CD14-positive monocyte (primary cell): ENCODE data around the gene LAMA1. TPM values are rescaled to one million over a fixed set of nuclear protein-coding genes. Genes with fewer than 3 reads are reported as not detected.

Experiments
- DNase-seq, 3 donors: peaks; one replicate each; pipeline ENCODE4 v3.0.0-alpha.2; 2011 to 2022
- H2AFZ ChIP-seq: 2 replicates; pipeline ENCODE4 v1.6.0; 2012; ENCODE audit warnings: mild to moderate bottlenecking, low read depth, low read length, inconsistent platforms; ENCODE audit not compliant: insufficient read depth, poor library complexity, severe bottlenecking
- H3K27ac ChIP-seq, 2 donors: 1 replicate in 1 of 2; 2 replicates in 1 of 2; pipeline ENCODE4 v1.5.1; 2012 to 2013; ENCODE audit warnings: low read length in 2 of 2, control low read depth in 1 of 2, inconsistent platforms in 1 of 2, low read depth in 1 of 2, mild to moderate bottlenecking in 1 of 2
- H3K27me3 ChIP-seq, 2 donors: one replicate each; pipeline versions ENCODE4 v1.6.0 to v1.6.1; 2011 to 2013; ENCODE audit warnings: low read length in 2 of 2; ENCODE audit not compliant: control insufficient read depth in 2 of 2, insufficient read depth in 2 of 2
- H3K36me3 ChIP-seq, 2 donors: replicated peaks in 1 of 2; 1 replicate in 1 of 2; 2 replicates in 1 of 2; pipeline versions ENCODE4 v1.5.1 to v1.6.1; 2012 to 2013; ENCODE audit warnings: low read length in 2 of 2, control low read depth in 1 of 2, inconsistent platforms in 1 of 2, mild to moderate bottlenecking in 1 of 2; ENCODE audit not compliant: insufficient read depth in 2 of 2, control insufficient read depth in 1 of 2
- H3K4me1 ChIP-seq, 2 donors: 1 replicate in 1 of 2; 2 replicates in 1 of 2; pipeline versions ENCODE4 v1.5.1 to v1.6.1; 2012 to 2013; ENCODE audit warnings: low read length in 2 of 2, control low read depth in 1 of 2, inconsistent platforms in 1 of 2, mild to moderate bottlenecking in 1 of 2, moderate library complexity in 1 of 2; ENCODE audit not compliant: insufficient read depth in 2 of 2, control insufficient read depth in 1 of 2
- H3K4me2 ChIP-seq: replicated peaks from 2 replicates; pipeline ENCODE3; 2012; ENCODE audit warnings: low read length, moderate library complexity, mild to moderate bottlenecking; ENCODE audit not compliant: poor library complexity, severe bottlenecking; ENCODE audit errors: extremely low read depth
- H3K4me3 ChIP-seq, 3 experiments: fragments of 200-600 bp in 1 of 3; sonication (generic) in 1 of 3; replicated peaks in 1 of 3; 1 replicate in 2 of 3; 2 replicates in 1 of 3; pipeline ENCODE4 v1.5.1; 2011 to 2013; ENCODE audit warnings: low read length in 3 of 3, mild to moderate bottlenecking in 3 of 3, control low read depth in 2 of 3, low read depth in 2 of 3, inconsistent platforms in 1 of 3, moderate library complexity in 1 of 3
- H3K79me2 ChIP-seq: 2 replicates; pipeline ENCODE4 v1.6.0; 2012; ENCODE audit warnings: mild to moderate bottlenecking, control low read depth, inconsistent platforms, low read length, moderate library complexity; ENCODE audit not compliant: insufficient read depth
- H3K9ac ChIP-seq: 2 replicates; pipeline ENCODE4 v1.6.0; 2017; ENCODE audit warnings: low read length, mild to moderate bottlenecking; ENCODE audit not compliant: insufficient read depth, poor library complexity, severe bottlenecking
- H3K9me3 ChIP-seq, 2 donors: replicated peaks in 1 of 2; 1 replicate in 1 of 2; 2 replicates in 1 of 2; pipeline versions ENCODE4 v1.5.1 to v1.6.1; 2012 to 2013; ENCODE audit warnings: low read length in 2 of 2, control low read depth in 1 of 2; ENCODE audit not compliant: control insufficient read depth in 1 of 2, insufficient read depth in 1 of 2
- H4K20me1 ChIP-seq: 2 replicates; pipeline ENCODE4 v1.6.0; 2012; ENCODE audit warnings: mild to moderate bottlenecking, low read length, control low read depth, moderate library complexity; ENCODE audit not compliant: insufficient read depth
- H3K27ac Mint-ChIP-seq, 7 donors: one replicate each; pipeline ENCODE4 v1.8.0; 2020; ENCODE audit warnings: mild to moderate bottlenecking in 7 of 7, mixed read lengths in 7 of 7, moderate library complexity in 6 of 7, inconsistent platforms in 2 of 7
- H3K27me3 Mint-ChIP-seq, 3 donors: one replicate each; pipeline ENCODE4 v1.8.0; 2021 to 2022; ENCODE audit warnings: low read depth in 3 of 3, mild to moderate bottlenecking in 3 of 3, mixed read lengths in 3 of 3, moderate library complexity in 3 of 3, inconsistent platforms in 1 of 3
- H3K36me3 Mint-ChIP-seq, 2 donors: one replicate each; pipeline ENCODE4 v1.8.0; 2020; ENCODE audit warnings: mixed read lengths in 2 of 2, inconsistent platforms in 1 of 2, mild to moderate bottlenecking in 1 of 2
- H3K4me1 Mint-ChIP-seq: one replicate; pipeline ENCODE4 v1.8.0; 2020; ENCODE audit warnings: mild to moderate bottlenecking, mixed read lengths
- H3K4me3 Mint-ChIP-seq, 2 donors: one replicate each; pipeline ENCODE4 v1.8.0; 2020; ENCODE audit warnings: mild to moderate bottlenecking in 2 of 2, mixed read lengths in 2 of 2, moderate library complexity in 1 of 2
- H3K9me3 Mint-ChIP-seq, 7 donors: one replicate each; pipeline ENCODE4 v1.8.0; 2020 to 2022; ENCODE audit warnings: mixed read lengths in 7 of 7, mild to moderate bottlenecking in 6 of 7, moderate library complexity in 6 of 7, inconsistent platforms in 2 of 7
- WGBS: methylation state at CpG from one replicate; pipeline ENCODE4 v1.1.5; 2013; ENCODE audit warnings: missing lambda C conversion rate; ENCODE audit not compliant: insufficient coverage; 5-methylcytosine and 5-hydroxymethylcytosine counted together
- intact Hi-C, 2 donors: fragments of 100-400 bp; cut with micrococcal nuclease; formaldehyde crosslinking; loops; one replicate each; pipeline versions ENCODE4 v1.15.0 to v1.15.1; 2023
- polyA plus RNA-seq, 3 donors: library from polyadenylated mRNA; depleted of rRNA in 1 of 3; unstranded in 2 of 3; stranded (reverse) in 1 of 3; fragments of 300-500 nt in 2 of 3; fragments of >200 nt in 1 of 3; fragmentation: Illumina TruSeq in 2 of 3; gene quantifications; 1 replicate in 2 of 3; 2 replicates in 1 of 3; pipeline ENCODE4 v1.2.3, GENCODE V29; 2012 to 2021
- TF ChIP-seq, protein P1 (sequence below): fragments of 200-600 bp; IDR thresholded peaks from one replicate; pipeline ENCODE4 v1.8.0; 2022; ENCODE audit warnings: antibody characterized with exemption, mild to moderate bottlenecking

Gene LAMA1
- polyA plus RNA-seq, 3 donors, result not detected

DNA sequence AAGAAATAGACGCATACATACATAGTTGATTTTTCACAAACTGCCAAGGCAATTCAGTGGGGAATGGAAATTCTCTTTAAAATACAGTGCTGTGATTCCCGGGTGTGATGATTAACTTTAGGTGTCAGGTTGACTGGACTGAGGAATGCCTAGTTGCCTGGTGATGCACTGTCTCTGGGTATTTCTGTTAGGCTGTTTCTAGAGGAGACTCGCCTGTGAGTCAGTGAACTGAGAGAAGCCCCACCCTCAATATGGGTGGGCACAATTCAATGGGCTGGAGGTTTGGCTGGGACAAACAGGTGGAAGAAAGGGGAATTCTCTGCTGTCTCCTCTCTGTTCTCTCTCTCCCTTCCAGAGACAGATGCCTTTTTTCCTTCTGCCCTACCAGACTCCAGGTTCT lies 200.5 kb downstream of the LAMA1 start:
- Mint-ChIP-seq H3K4me1 (no peaks in the 10 kb centered on the region), H3K9me3 (peaks cover 0 to 2% (median 0%) of the 10 kb centered on the region in 7 donors), H3K27ac (no peak overlapping the region), H3K36me3 (no peaks in the 10 kb centered on the region), H3K4me3 (no peak overlapping the region), H3K27me3 (peaks cover 0 to 4% (median 0%) of the 10 kb centered on the region in 3 donors)
- TF ChIP-seq, protein P1, sequence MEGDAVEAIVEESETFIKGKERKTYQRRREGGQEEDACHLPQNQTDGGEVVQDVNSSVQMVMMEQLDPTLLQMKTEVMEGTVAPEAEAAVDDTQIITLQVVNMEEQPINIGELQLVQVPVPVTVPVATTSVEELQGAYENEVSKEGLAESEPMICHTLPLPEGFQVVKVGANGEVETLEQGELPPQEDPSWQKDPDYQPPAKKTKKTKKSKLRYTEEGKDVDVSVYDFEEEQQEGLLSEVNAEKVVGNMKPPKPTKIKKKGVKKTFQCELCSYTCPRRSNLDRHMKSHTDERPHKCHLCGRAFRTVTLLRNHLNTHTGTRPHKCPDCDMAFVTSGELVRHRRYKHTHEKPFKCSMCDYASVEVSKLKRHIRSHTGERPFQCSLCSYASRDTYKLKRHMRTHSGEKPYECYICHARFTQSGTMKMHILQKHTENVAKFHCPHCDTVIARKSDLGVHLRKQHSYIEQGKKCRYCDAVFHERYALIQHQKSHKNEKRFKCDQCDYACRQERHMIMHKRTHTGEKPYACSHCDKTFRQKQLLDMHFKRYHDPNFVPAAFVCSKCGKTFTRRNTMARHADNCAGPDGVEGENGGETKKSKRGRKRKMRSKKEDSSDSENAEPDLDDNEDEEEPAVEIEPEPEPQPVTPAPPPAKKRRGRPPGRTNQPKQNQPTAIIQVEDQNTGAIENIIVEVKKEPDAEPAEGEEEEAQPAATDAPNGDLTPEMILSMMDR, result no peak
- H3K27ac ChIP-seq, result no peak overlapping the region
- intact Hi-C loops, result no loop called here
- H4K20me1 ChIP-seq, result no peaks in the 10 kb centered on the region
- no peaks in the 10 kb centered on the region for H3K79me2 ChIP-seq
- H2AFZ ChIP-seq, result no peak overlapping the region
- no peaks in the 10 kb centered on the region for H3K4me1 ChIP-seq
- no peaks in the 10 kb centered on the region for H3K27me3 ChIP-seq
- no peak overlapping the region for H3K4me3 ChIP-seq
- no CpG with 5 or more reads among the region's 3 CpGs for WGBS
- H3K36me3 ChIP-seq, result no peaks in the 10 kb centered on the region
- no peak for DNase-seq
- H3K9ac ChIP-seq, result no peak overlapping the region
- no peaks in the 10 kb centered on the region for H3K9me3 ChIP-seq
- H3K4me2 ChIP-seq, result no peak overlapping the region

DNA sequence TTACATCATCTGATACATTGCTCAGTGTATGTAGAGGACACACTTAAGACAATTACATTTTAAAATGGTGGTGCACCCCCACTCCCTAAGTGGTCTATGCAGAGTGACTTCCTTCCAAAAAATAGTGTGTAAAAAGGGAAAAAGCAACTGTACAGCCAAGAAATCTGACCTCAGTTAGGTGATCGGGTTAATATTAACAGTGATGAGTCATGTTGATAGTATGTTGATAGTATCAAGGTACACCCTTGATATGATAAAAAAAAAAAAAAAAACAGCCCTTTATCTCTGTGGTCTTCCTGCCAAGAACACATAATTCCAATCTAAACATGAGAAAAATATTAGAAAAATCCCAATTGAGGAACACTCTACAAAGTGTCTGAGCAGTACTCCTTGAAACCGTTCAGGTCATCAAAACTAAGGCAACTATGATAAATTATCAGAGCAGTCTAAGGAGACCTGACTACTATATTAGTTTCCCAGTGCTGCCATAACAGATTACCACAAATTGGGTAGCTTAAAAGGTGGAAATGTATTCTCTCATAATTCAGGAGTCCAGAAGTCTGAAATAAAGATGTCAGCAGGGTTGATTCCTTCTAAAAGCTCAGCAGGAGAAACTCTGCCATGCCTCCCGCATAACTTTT lies 216.2 kb downstream of the LAMA1 start:
- Histone ChIP-seq H3K79me2 (no peaks in the 10 kb centered on the region), H3K4me2 (no peak overlapping the region), H3K4me3 (no peak overlapping the region), H3K36me3 (no peaks in the 10 kb centered on the region), H3K9ac (no peak overlapping the region), H3K9me3 (peaks cover 5 to 9% of the 10 kb centered on the region in 2 donors), H4K20me1 (no peaks in the 10 kb centered on the region), H3K4me1 (no peaks in the 10 kb centered on the region), H3K27ac (no peak overlapping the region), H2AFZ (no peak overlapping the region), H3K27me3 (no peaks in the 10 kb centered on the region)
- TF ChIP-seq, protein P1, result no peak
- peaks cover 0 to 3% (median 0%) of the 10 kb centered on the region in 3 donors for H3K27me3 Mint-ChIP-seq
- WGBS, result 100% methylated on average over 1 of the region's 3 CpGs
- H3K27ac Mint-ChIP-seq, result no peak overlapping the region
- peaks cover 4 to 18% (median 11%) of the 10 kb centered on the region in 7 donors for H3K9me3 Mint-ChIP-seq
- no peak overlapping the region for H3K4me3 Mint-ChIP-seq
- H3K4me1 Mint-ChIP-seq, result no peaks in the 10 kb centered on the region
- intact Hi-C loops, result no loop called here
- H3K36me3 Mint-ChIP-seq, result no peaks in the 10 kb centered on the region
- DNase-seq, result no peak
